Measurements from ENCODE around the gene PFKL.

GRCh38 chr21:44345495-44345894 is 45.6 kb downstream of the PFKL start:
- no peak for TF ChIP-seq POLR2A (IDR thresholded peaks at IDR 0.05)
- TF ChIP-seq, protein P1, sequence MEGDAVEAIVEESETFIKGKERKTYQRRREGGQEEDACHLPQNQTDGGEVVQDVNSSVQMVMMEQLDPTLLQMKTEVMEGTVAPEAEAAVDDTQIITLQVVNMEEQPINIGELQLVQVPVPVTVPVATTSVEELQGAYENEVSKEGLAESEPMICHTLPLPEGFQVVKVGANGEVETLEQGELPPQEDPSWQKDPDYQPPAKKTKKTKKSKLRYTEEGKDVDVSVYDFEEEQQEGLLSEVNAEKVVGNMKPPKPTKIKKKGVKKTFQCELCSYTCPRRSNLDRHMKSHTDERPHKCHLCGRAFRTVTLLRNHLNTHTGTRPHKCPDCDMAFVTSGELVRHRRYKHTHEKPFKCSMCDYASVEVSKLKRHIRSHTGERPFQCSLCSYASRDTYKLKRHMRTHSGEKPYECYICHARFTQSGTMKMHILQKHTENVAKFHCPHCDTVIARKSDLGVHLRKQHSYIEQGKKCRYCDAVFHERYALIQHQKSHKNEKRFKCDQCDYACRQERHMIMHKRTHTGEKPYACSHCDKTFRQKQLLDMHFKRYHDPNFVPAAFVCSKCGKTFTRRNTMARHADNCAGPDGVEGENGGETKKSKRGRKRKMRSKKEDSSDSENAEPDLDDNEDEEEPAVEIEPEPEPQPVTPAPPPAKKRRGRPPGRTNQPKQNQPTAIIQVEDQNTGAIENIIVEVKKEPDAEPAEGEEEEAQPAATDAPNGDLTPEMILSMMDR (IDR thresholded peaks at IDR 0.05), result no peak

All from adrenal gland (tissue), 5 donors.